Activated CD4-positive, CD25-positive, alpha-beta regulatory T cell treated with anti-CD3 and anti-CD28 coated beads, Interleukin-2, amount 50 U/mL, for 72 hours (primary cell): ENCODE measurements around the gene HYOU1.
"Not testable (repeated sequence)": the region's sequence is repeated elsewhere in the genome, so short reads cannot be mapped to it uniquely, and the experiment has no call there.

ENCODE experiments used
- DNase-seq: peaks from one replicate; pipeline ENCODE4 v3.0.0; 2021

The HYOU1 gene

DNA sequence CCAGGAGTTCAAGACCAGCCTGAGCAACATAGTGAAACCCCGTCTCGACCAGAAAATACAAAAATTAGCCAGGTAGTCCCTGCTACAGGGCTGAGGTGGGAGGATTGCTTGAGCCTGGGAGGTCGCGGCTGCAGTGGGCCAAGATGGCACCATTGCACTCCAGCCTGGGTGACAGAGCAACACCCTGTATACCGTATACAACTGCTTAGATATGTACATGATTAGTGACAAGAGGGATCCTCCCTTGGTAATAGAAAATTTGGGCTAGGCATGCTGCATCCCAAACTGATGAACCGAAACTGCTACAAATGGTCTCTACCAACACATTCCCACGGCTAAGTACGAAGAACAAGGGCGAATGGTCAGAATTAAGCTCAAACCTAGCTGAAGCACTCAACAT, 14.1 kb downstream of the HYOU1 start:
- no peak for DNase-seq

DNA sequence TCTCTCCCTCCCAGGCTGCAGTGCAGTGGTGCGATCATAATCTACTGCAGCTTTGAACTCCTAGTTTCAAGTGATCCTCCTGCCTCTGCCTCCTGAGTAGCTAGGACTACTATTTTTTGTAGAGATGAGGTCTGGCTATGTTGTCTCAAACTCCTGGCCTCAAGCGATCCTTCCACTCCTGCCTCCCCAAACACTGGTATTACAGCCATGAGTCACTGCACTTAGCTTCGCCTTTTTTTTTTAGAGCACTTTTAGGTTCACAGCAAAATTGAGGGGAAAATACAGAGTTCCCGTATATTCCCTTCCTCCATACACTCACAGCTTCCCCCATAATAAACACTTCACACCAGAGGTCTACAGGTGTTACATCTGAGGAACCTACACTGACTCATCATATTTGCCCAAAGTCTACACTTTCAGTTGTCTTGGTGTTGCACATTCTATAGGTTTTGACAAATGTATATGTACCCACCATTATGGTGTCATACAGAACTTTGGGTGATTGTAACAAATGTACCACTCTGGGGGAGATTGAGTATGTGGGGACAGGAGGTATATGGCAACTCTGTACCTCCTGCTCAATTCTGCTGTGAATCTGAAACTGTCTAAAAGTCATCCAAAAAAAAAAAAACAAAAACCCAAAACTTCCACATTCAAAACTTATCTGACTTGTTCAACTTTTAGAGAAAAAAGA, 15.0 kb downstream of the HYOU1 start:
- DNase-seq: no peak

- DNase-seq: not testable (repeated sequence)
These were observed 17.5 kb downstream of the HYOU1 start for GRCh38 chr11:119039471-119039870.

- no peak for DNase-seq
These were observed 18.1 kb downstream of the HYOU1 start for GRCh38 chr11:119038884-119039283.

- DNase-seq: no peak
These were observed 22.2 kb downstream of the HYOU1 start for GRCh38 chr11:119034813-119035212.

- not testable (repeated sequence) for DNase-seq
These were observed 23.6 kb downstream of the HYOU1 start for GRCh38 chr11:119033421-119033820.

- no peak for DNase-seq
These were observed 25.1 kb downstream of the HYOU1 start for GRCh38 chr11:119031912-119032280.

- DNase-seq: peak; percentile 100
These were observed 26.5 kb downstream of the HYOU1 start, which contains the start of gene SLC37A4 for GRCh38 chr11:119030329-119031047. Gene SLC37A4, minus strand, starts transcription at chr11:119030877.

DNA sequence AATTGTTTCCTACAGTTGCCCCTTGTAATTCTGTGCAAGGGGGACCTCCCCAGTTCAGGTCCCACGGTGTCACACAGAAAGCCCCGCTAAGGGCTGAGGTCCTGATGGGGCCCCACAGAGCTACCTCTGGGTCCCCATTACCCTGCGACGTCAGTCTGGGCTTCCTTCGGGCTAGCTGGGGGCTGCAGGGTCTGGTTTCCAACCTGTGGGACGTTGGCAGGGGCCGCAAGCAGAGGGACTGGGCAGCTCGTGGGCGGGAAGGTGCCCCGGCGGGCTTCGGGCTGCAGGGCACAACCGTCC, 27.0 kb downstream of the HYOU1 start:
- DNase-seq: no peak

DNA sequence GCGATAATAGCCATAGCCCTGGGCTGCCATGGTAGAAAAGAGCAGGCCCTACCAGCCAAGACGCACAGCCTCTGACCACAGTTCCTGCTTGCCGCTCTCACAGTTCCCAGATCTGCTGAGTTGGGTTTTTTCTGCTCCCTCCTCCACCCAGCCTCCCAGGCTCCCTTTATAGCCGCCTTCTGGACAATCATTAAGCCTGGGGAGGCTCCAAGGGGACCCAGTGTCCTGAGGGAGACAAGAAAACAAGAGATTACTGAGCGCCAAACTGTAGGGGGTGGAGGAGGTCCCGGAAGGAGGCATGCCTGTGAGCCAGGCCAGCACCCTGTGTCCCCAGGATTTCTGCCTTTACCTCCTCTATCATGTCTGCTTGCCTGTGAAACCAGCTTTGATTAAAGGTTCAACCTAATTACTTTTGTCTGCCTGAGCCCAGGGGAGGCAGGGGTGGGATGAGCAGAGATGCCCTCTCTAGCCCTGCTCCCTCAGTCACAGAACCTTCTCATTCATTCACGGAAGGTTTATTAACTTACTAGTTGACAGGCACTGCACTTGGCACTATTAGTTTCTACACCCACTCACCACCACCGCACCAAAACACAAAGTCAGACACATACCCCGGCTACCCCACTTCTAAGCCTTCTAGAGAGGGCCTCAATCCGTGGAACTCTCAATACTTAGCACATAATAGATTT, 27.5 kb downstream of the HYOU1 start:
- DNase-seq: no peak

GRCh38 chr11:119029069-119029339, 28.0 kb downstream of the HYOU1 start:
- DNase-seq: no peak

GRCh38 chr11:119028346-119029068, 28.5 kb downstream of the HYOU1 start:
- no peak for DNase-seq

DNA sequence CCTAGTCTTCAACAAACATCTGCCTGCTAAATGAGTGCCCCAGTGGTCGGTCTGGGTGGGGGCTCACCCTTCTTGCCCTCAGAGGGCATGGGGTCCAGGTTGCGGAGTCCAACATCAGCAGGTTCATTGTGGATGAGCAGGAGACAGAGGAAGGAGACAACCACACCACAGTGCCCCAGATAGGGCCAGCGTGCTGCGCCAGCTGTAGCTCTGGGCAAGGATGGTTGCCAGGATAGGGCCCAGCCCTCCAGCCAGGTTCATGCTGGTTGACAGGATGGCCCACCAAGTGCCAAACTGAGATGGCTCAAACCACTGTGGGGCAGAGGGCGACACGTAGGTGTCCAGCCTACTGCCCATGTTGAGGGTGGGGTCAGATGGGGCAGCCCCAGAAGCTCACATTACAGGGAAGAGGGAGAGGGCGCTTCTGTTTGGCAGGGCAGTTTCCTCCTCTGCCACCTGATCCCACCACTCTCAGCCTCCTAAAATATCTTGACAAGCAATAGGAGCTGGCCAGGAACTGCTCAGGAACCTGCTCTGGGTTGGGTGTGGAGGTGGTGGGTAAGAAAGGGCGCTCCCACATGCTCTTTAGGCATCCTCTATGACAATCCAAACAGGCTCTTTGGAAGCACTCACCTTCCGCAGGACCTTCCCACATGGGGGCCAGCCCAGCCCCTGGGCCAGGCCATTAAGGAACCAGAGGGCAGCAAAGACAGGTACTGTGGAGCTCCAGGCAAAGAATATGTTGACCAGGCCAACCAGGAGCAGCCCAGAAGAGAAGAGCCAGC, 29.3 kb downstream of the HYOU1 start:
- no peak for DNase-seq

DNA sequence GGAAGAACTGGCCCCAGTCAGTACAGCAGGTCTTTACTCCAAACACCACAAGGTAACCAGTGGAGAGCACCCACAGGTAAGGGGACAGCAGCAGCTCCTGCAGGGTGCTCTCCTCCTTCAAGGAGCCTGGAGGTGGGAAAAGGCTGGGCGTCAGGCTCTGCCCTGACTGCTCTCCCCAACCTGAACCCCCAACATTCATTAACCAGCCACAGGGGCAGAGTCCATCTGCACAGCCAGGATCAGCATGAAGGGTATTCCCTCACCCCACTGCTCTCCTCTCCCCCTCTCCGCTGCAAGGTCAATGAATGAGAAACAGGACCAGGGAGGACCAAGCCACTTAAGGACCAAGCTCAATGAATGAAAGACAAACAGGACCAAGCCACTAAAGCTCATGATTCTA, 30.0 kb downstream of the HYOU1 start:
- DNase-seq: no peak

DNA sequence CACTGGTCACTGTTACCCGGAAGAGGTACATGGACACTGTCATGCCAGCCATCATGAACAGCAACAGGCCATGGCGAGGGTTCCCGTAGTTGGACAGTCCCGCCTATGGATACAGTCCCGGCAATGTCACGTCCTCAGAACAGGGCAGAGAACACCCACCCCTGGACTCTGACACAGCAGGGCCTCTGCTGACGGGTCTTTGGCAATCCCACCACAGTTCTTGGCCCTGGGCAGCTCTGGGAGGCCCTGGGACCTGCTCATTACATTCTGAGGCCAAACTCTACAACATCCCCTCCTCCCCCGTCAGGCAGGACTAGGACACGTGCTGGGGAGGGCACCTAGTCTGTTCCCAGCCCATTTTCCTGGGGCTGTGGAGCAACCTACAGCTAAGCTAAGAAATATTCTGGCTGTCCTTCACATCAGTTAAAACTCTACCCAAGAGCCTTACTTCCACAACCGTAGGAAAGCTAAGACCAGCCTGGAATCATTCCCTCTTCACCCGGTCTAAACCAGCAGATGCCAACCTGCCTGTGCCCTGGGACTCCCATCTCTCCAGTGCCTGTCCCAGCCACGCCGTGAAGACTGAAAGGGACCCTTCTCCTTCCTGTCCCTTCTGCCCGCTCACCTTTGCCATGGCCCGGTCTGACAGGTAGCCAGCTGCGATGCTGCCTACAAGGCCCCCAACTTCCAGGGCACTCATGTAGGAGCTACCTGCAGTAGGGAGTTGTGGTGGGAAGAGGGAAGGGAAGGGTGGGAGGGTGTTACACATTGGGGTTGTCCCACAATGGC, 30.8 kb downstream of the HYOU1 start:
- DNase-seq: no peak

- no peak for DNase-seq
These were observed 31.5 kb downstream of the HYOU1 start for GRCh38 chr11:119025541-119025940.

DNA sequence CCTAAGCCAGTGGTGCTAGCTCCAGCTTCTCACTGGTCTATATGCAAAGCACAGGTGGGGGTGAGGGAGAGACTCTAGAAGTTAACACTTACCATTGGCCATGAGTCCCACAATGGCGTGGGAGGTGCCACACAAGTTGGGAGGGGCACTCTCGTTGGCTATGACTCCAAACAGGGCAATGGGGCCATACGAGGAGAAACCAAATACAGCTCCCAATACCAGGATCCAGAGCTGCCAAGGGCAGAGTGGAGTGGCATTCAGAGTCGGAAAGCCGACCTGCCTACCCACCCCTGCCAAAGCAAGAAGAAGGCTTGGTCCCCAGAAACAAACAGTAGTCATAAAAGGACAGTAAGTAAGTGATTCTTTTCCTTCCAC, 31.9 kb downstream of the HYOU1 start:
- DNase-seq: no peak

DNA sequence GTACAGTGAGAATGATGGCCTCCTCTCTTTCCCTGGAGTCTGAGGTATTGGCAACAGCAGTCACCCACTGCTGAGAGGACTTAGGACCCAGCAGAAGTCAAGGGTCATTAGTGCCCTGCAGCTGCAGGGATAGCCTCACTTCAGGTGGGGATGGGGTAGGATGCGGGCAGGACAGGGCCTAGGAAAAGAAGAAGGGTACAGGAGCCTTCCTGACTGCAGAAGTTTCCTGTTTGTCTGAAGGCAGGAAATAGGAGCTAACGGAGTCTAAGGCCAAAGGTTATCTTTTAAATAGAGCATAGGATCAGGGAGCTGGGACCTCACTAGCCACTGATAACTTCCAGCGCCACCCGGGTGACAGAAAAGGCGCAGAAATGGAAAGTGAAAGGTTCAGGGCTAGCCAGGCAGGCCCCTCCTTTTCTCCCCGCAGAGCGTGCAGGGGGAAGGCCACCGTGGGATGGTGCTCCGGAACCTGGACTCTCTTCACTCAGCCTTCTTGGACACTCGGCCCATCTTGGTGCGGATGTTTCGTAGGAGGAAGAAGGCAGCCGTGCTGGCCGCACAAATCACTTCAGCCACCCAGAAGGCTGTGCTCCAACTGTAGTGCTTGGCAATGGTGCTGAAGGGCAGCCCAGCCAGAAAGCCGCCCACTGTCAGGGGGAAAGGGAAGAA, 32.4 kb downstream of the HYOU1 start:
- DNase-seq: no peak

GRCh38 chr11:119023741-119024140, 33.3 kb downstream of the HYOU1 start:
- DNase-seq: no peak

DNA sequence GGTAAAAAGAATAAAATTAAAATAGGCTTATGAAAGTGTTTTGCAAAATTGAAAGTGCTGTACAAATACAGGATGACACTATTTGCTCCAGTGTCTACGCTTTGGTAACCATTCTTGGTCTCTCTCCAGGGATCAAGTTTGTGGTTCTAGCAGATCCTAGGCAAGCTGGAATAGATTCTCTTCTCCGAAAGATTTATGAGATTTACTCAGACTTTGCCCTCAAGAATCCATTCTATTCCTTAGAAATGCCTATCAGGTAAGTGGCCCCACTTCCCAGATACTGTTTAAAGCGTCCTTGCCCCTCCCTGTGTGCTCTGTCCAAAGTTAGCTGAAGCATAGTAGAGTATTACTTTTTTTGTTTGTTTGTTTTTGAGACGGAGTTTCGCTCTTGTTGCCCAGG, 35.4 kb downstream of the HYOU1 start:
- no peak for DNase-seq

DNA sequence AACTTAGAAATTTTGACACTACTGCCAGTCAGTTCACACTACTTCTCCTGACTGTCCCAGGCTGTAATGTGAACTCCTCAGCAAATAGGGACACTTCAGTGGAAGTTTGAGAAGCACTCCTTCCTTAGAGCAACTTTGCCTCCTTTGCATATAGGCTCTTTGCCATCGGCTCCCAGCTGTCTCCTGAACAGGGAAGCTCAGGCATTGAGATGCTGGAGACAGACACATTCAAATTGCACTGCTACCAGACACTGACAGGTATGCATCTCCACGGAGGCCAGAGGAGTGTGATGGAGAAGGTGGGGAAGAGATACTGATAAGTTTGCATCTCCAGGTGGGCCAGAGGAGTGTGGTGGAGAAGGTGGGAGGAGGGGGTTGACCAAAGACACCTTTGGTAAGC, 37.0 kb downstream of the HYOU1 start:
- DNase-seq: no peak
